Measurements from ENCODE around the gene FAM53A.

Gene FAM53A

DNA sequence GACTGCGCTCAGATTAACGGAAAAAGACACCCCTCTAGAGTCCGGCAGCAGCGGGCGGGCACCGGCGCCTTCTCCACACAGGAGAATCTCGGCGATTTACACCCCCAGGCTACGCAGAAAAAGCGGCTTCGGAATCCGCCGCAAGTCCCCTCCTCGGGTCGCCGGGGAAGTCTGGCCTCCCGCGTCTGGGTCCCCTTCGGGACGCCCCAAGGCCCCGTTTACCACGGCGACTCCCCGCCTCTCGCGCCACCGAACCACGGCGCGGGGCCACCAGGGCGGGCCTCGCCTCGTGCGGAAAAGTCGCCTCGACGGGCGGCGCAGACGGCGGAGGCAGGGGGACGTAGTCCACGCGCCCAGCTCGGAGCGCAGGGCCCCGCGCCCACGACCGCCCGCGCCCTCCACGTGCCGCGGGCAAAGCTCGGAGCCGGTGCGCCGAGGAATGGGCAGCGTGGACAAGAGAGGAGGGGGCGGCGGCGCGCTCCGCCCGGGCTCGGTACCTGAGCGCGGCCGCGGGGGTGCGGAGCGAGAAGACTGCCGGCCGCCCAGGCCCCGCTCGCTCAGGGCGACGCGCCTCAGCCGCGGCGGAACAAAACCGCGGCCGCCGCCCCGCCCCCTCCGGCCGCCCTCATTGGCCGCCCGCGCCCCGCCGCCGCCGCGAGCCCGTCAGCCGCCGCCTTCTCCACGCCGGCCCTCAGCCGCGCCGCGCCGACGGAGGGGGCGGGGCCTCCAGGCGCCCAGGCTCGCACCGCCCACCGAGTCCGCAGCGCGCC lies at the start of gene FAM53A:
TSS of gene FAM53A (minus strand) at position 578 of the 770 bp plus-strand sequence. CDS start 15,572 bp downstream, outside the sequence.
- DNase-seq: no peak

- DNase-seq: no peak
Measured at GRCh38 chr4:1732911-1733310, 48.8 kb upstream of the FAM53A start.

GRCh38 chr4:1731180-1731579 lies 47.1 kb upstream of the FAM53A start:
- DNase-seq: no peak

DNA sequence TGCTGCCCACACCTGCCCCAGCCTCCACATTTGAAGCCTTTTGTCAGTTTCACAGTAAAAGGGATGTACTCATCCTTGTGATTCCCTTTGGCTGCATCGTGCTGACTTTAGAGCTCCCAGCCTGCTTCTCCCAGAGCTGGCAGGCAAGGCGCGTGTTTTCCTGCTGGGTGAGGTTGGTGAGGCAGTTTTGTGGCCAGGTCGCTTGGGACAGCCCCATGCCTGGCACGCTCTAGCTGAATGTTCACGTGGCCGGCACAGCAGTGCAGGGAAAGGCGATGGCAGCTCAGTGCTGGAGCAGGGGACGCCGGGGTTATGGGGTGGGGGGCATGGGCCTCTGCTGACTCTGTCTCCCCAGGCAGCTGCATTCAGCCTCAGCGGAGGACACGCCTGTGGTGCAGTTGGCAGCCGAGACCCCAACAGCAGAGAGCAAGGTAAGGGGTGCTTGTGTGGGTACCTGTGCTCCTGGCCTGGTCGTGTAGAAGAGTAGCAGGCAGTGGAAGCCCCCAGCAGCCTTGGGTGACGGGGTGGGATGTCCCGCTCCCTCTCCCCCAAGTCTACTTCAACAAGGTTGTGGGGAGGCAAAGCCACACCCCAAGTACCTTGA lies 46.5 kb upstream of the FAM53A start:
- DNase-seq: no peak

- no peak for DNase-seq
Measured at GRCh38 chr4:1728061-1728980, 44.2 kb upstream of the FAM53A start.

DNA sequence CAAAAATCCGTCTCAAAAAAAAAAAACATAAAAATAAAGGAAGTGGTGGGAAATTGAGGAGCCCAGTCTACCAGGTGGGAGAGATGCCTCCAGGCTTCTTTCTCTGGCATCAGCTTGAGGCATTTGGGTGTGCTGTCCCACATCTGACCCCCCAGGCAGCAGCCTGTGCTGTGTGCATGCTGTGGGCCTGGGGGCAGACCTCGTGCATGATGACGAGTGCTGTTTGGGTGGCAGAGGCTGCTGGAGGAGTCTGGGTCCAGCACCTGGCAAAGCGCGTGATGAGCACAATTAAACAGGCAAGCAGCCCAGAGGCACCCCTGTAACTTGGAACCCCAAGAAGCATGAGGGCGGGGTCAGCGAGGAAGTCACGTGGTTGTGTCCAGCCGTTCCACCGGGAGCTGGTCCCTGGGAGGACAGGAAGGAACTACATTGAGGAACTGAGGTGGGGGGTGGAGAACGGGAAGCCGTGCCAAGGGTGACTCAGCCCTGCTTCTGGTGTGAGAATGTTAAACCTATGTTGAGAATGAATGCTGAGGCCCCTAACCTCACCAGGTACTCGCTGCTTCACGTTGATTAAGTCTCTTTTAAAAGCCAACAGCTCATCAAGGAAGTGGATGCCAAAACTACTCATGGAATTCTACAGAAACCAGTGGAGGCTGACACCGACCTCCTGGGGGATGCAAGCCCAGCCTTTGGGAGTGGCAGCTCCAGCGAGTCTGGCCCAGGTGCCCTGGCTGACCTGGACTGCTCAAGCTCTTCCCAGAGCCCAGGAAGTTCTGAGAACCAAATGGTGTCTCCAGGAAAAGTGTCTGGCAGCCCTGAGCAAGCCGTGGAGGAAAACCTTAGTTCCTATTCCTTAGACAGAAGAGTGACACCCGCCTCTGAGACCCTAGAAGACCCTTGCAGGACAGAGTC lies 43.3 kb upstream of the FAM53A start:
- no peak for DNase-seq

DNA sequence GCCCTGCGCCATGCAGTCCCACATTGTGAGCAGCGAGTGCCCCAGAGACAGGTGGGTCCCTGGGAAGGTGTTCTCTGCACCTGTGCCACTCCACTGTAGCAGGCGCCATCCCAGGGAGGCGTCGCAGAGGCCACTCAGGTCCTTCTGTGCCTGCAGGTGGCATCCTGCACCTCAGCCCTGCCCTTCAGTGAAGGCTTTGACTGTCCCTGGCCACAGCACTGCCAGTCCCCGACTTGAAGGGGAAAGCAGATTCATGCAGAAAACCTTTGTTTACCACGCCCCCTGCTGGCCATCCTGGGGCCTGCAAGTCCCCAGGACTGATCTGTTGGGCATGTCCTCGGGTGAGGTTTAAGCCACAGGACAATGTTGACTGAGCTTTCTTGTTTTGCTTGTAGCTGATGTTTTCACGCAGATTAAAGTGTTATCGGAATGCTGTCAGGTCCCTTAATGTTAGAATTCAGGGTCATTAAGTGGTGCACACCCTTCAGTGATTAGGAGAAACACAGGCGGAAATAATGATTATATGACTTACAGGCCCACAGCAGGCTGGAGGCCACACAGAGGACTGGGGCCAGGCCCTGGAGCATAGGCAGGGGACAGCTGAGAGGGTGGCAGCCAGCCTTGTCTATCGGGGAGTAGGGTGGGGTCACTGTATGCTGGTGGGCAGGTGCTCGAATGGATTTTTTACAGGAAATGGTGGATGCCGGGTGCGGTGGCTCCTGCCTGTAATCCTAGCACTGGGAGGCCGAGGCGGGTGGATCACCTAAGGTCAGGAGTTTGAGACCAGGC lies 42.2 kb upstream of the FAM53A start:
- no peak for DNase-seq

GRCh38 chr4:1725521-1725920 lies 41.4 kb upstream of the FAM53A start:
- DNase-seq: no peak

- no peak for DNase-seq
Measured at GRCh38 chr4:1723131-1723801, 39.2 kb upstream of the FAM53A start.

GRCh38 chr4:1722551-1723118 lies 38.5 kb upstream of the FAM53A start:
- DNase-seq: no peak

- DNase-seq: no peak
Measured at GRCh38 chr4:1721666-1722550, 37.8 kb upstream of the FAM53A start.

- peak; percentile 74 for DNase-seq
Measured at GRCh38 chr4:1721003-1721665, 37.0 kb upstream of the FAM53A start, which contains the start of the genes TACC3 and TMEM129. Gene TACC3 (plus strand): TSS chr4:1721521. CDS start chr4:1723422, 1,901 bp downstream. Gene TMEM129 (minus strand): TSS chr4:1721323. CDS start chr4:1720837, 486 bp downstream.

DNA sequence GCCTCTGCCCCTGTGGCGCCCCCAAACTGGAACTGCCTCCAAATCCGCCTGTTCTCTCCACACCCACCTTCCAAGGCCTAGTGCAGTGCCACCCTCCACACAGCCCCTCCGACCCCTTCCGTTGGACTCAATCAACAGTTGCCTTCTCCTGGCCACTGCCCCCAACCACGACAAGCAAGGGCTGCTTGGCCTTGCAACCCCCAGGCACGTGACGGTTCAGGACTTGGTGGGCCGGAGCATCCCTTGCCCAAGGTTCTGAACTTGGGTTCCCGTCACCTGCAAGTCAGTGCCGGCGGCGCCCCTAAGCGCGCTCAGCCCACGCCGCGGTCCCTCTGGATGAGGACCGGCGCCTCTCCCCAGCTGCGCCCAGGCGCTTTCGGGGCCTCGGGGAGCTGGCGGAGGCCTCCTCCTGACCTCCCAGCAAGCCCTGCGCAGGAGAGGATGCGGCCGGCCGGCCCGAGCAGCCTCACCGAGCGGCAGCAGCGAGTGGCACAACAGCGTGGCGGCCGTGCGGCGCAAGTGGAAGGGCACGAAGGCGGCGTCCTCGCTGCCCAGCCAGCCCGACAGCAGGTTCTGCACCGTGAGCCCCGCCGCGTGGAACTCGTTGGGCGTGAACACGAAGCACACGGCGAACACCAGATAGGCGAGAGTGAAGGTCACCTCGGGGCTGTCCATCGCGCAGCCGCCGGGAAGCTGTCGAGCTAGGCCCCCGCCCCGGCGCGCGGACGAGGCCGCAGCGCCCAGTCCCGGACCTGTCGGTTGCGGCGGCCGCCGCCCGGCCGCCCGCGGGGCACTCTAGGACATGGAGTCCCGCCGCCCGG lies 36.3 kb upstream of the FAM53A start:
- DNase-seq: no peak

DNA sequence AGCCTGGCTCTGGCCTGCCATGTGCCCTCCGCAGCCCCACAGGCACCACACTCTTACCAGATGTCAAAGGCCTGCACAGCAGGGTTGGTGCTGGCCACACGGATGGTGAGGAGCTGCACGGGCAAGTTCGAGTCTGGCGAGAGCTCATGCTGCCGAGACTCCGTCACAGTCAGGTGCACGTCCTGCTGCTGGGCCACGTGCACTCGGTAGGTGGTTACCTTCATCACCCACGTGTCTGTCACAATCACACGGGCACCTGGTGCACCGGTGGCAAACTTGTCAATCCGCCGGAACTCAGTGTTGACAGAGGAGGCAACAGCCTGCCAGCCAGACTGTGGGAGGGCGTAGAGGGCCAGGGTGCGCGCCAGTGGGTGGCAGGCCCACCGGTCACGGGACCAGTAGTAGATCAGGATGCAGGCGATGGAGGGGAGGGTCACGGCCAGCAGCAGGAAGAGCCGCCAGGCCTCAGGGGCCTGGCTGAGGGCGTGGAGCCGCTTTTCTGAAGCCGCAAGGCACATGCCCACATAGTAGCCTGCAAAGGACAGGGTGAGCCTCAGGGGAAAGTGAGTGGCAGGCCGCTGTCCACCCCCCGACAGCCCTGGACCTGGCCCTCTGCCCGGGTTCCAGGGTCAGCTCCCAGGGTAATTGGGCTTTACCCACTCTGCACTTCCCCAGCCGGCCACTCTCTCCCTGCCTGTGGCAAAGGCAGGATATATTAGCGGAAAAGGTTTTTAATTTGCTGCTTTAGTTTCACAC lies 34.2 kb upstream of the FAM53A start:
- DNase-seq: no peak

DNA sequence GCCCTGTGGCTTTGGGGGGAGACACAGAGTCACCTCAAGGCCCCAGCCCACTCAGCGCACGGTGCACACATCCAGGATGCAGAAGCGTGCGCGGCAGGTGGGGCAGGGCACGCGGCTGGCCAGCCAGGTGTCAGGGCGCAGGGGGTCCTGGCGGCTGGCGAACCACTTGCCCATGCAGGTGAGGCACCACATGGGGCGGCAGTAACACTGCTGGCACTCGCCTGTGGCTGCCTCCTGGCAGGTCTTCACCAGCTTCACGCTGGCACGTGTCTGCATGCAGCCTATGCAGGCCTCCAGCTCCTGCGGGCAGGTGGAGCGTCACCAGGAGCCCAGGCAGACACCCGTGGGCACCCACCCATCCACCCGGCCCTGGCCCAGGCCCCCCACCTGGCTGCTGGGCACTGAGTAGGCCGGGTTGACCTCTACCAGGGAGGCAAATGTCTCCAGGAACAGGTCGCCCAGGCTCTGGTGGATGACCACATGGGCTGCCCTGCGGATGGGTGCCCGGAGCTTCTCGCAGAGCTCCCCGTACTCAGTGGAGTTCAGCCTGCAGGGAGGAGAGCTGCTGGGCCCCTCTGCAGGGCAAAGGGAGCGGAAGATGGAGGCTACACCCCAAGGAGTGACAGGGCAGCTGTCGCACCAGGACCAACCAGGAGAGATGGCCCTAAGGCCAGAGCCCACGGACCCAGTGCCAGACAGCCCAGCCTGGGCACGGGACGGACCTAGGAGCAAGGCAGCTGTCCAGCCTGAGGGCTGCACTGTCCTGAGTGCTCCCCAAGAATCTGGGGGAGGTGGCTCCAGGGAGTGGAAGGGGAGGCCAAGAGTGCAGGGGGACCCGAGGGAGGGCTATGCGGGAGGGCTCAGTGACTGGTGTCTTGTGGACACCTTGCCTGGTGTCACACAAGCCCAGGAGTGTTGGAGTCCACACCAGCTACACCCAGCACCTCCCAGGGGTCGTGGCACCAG lies 33.3 kb upstream of the FAM53A start:
- no peak for DNase-seq

All from NCI-H524 treated with DMSO at 0.1 percent for 48 hours (cell line).